GM12891 (cell line): ENCODE measurements around the gene SNX19.

Experiments used
- PAX5 ChIP-seq: IDR thresholded peaks from 2 replicates; pipeline ENCODE4 v1.6.1; 2011; ENCODE audit warnings: low read length, moderate library complexity, mild to moderate bottlenecking; ENCODE audit not compliant: insufficient read depth, severe bottlenecking
- POLR2A ChIP-seq: IDR thresholded peaks from 2 replicates; pipeline ENCODE4 v1.6.1; 2011; ENCODE audit warnings: low read depth, low read length, control low read depth
- POLR2AphosphoS5 ChIP-seq: IDR thresholded peaks from 2 replicates; pipeline ENCODE4 v1.6.1; 2011; ENCODE audit warnings: low read depth, low read length, control low read depth
- SPI1 ChIP-seq: IDR thresholded peaks from 2 replicates; pipeline ENCODE4 v1.6.1; 2011; ENCODE audit warnings: low read depth, low read length, control low read depth
- TAF1 ChIP-seq: IDR thresholded peaks from 2 replicates; pipeline ENCODE4 v1.6.1; 2011; ENCODE audit warnings: low read depth, low read length, control low read depth

DNA sequence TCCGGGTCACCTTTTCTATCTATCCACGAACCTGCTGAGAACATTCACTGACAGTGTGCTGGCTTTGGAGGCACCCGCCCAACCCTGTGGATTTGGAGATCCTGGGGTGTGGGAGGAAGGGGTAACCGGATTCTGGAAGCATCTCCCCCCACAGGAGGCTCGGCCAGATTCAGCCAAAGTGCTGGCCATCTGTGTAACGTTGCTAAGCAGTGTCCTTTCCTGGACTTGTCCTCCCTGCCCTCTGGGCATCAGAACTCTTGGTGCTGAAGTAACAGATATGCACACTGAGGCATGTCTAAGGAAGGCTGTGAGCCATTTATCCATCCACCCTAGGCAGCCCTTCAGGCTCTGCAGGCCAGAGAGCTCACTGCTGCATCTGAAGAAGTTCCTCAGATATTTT is 85.7 kb downstream of the SNX19 start:
- TF ChIP-seq POLR2AphosphoS5 (no peak), POLR2A (no peak), TAF1 (no peak), PAX5 (no peak), SPI1 (no peak)
